Hepatocyte (in vitro differentiated cells): ENCODE measurements around the gene GOLGA1. TPM values are rescaled to one million over a fixed set of nuclear protein-coding genes. Genes with fewer than 3 reads are reported as not detected.

Source experiments
- DNase-seq: peaks from one replicate; pipeline ENCODE4 v3.0.0-alpha.2; 2016; ENCODE audit warnings: low spot score
- H2AFZ ChIP-seq: fragments of 200-600 bp; sonication (generic); 2 replicates; pipeline ENCODE4 v1.6.0; 2016; ENCODE audit warnings: antibody characterized with exemption, mild to moderate bottlenecking
- H3K27ac ChIP-seq: fragments of 200-600 bp; sonication (generic); 2 replicates; pipeline ENCODE4 v1.5.1; 2016; ENCODE audit warnings: mild to moderate bottlenecking
- H3K27me3 ChIP-seq: fragments of 200-600 bp; sonication (generic); 2 replicates; pipeline ENCODE4 v1.6.1; 2016
- H3K36me3 ChIP-seq: fragments of 200-600 bp; sonication (generic); replicated peaks from 2 replicates; pipeline ENCODE4 v1.5.1; 2016; ENCODE audit warnings: low read depth; ENCODE audit not compliant: insufficient read depth
- H3K4me1 ChIP-seq: fragments of 200-600 bp; sonication (generic); 2 replicates; pipeline ENCODE4 v1.5.1; 2016; ENCODE audit warnings: mild to moderate bottlenecking, moderate library complexity; ENCODE audit not compliant: insufficient read depth
- H3K4me2 ChIP-seq: fragments of 200-600 bp; sonication (generic); 2 replicates; pipeline ENCODE4 v1.6.0; 2016
- H3K4me3 ChIP-seq: fragments of 200-600 bp; sonication (generic); 2 replicates; pipeline ENCODE4 v1.5.1; 2016; ENCODE audit warnings: mild to moderate bottlenecking
- H3K79me2 ChIP-seq: fragments of 200-600 bp; sonication (generic); 2 replicates; pipeline ENCODE4 v1.6.0; 2017; ENCODE audit warnings: mild to moderate bottlenecking
- H3K9me2 ChIP-seq: fragments of 200-600 bp; sonication (generic); replicated peaks from 2 replicates; pipeline ENCODE4 v1.6.0; 2017; ENCODE audit warnings: mild to moderate bottlenecking; ENCODE audit not compliant: insufficient read depth
- H3K9me3 ChIP-seq: fragments of 200-600 bp; sonication (generic); 2 replicates; pipeline ENCODE4 v1.5.1; 2016; ENCODE audit warnings: low read depth, mild to moderate bottlenecking
- H4K20me1 ChIP-seq: fragments of 200-600 bp; sonication (generic); 2 replicates; pipeline ENCODE4 v1.6.0; 2016; ENCODE audit warnings: mild to moderate bottlenecking; ENCODE audit not compliant: insufficient read depth, poor library complexity, severe bottlenecking
- CTCF ChIP-seq: fragments of 200-600 bp; sonication (generic); IDR thresholded peaks from 2 replicates; pipeline ENCODE4 v1.5.1; 2016; ENCODE audit warnings: antibody characterized with exemption, mild to moderate bottlenecking; ENCODE audit not compliant: poor library complexity
- EZH2 ChIP-seq: fragments of 200-600 bp; sonication (generic); IDR thresholded peaks from 2 replicates; pipeline ENCODE4 v1.6.1; 2016; ENCODE audit warnings: antibody characterized with exemption, mild to moderate bottlenecking, borderline replicate concordance
- EZH2phosphoT487 ChIP-seq: fragments of 200-600 bp; sonication (generic); IDR thresholded peaks from one replicate; pipeline ENCODE4 v1.6.1; 2018; ENCODE audit warnings: antibody characterized with exemption, mild to moderate bottlenecking, low read depth, moderate library complexity; ENCODE audit not compliant: unreplicated experiment, severe bottlenecking
- WGBS: methylation state at CpG from one replicate; pipeline ENCODE4 v1.1.6; 2016; ENCODE audit warnings: low lambda C conversion rate; ENCODE audit errors: missing lambda C conversion rate; 5-methylcytosine and 5-hydroxymethylcytosine counted together
- polyA plus RNA-seq: library from polyadenylated mRNA; unstranded; fragments of >200 nt; fragmentation: Nextera tagmentation; extraction: Ambion mirVana; gene quantifications from 2 replicates; pipeline ENCODE4 v1.2.1, GENCODE V29; 2016
- total RNA-seq: library from RNA; depleted of rRNA; stranded (reverse); fragments of >200 nt; gene quantifications from 2 replicates; pipeline ENCODE4 v1.2.3, GENCODE V29; 2014

GOLGA1 gene
- total and polyA plus RNA-seq, 2 experiments from 2014 or later, result 10.1 to 12.9 TPM

- DNase-seq, result peak; percentile 68
- no peaks in the 10 kb centered on the region for H3K36me3 ChIP-seq
- peak overlapping the region; percentile 83 for H3K4me2 ChIP-seq
- no peaks in the 10 kb centered on the region for H3K9me2 ChIP-seq
- H2AFZ ChIP-seq, result peak overlapping the region; percentile 53
- H3K79me2 ChIP-seq, result no peaks in the 10 kb centered on the region
- peaks cover 5% of the 10 kb centered on the region for H3K4me1 ChIP-seq
- no peaks in the 10 kb centered on the region for H4K20me1 ChIP-seq
- peak overlapping the region; percentile 95 for H3K27ac ChIP-seq
- no peaks in the 10 kb centered on the region for H3K9me3 ChIP-seq
- WGBS, result 20% methylated on average over 31 of the region's 31 CpGs
- H3K27me3 ChIP-seq, result no peaks in the 10 kb centered on the region
- TF ChIP-seq EZH2phosphoT487 (no peak), EZH2 (no peak), CTCF (no peak)
- H3K4me3 ChIP-seq, result peak overlapping the region; percentile 75
These were observed 1.0 kb upstream of the GOLGA1 start for GRCh38 chr9:124941679-124942561.

- peak overlapping the region; percentile 64 for H3K4me3 ChIP-seq
- H4K20me1 ChIP-seq, result no peaks in the 10 kb centered on the region
- no peaks in the 10 kb centered on the region for H3K9me2 ChIP-seq
- no peak for TF ChIP-seq CTCF
- no peak for TF ChIP-seq EZH2
- TF ChIP-seq EZH2phosphoT487, result no peak
- H3K4me2 ChIP-seq, result peak overlapping the region; percentile 87
- no peaks in the 10 kb centered on the region for H3K79me2 ChIP-seq
- H3K27ac ChIP-seq, result peak overlapping the region; percentile 95
- no peaks in the 10 kb centered on the region for H3K9me3 ChIP-seq
- peak overlapping the region; percentile 83 for H2AFZ ChIP-seq
- no peak for DNase-seq
- H3K36me3 ChIP-seq, result no peaks in the 10 kb centered on the region
- no peaks in the 10 kb centered on the region for H3K27me3 ChIP-seq
- peaks cover 5% of the 10 kb centered on the region for H3K4me1 ChIP-seq
- WGBS, result under 1% methylated on average over 17 of the region's 17 CpGs
These were observed 376 bp downstream of the GOLGA1 start for GRCh38 chr9:124940521-124940893.

GRCh38 chr9:124939944-124940343, 939 bp downstream of the GOLGA1 start:
- Histone ChIP-seq H2AFZ (peak overlapping the region; percentile 83), H4K20me1 (no peaks in the 10 kb centered on the region), H3K27ac (peak overlapping the region; percentile 95)

More at GRCh38 chr9:124939944-124940343, 939 bp downstream of the GOLGA1 start:
- Histone ChIP-seq H3K79me2 (no peaks in the 10 kb centered on the region), H3K4me1 (peaks cover 5% of the 10 kb centered on the region), H3K4me2 (peak overlapping the region; percentile 87), H3K36me3 (no peaks in the 10 kb centered on the region), H3K9me3 (no peaks in the 10 kb centered on the region), H3K27me3 (no peaks in the 10 kb centered on the region), H3K9me2 (no peaks in the 10 kb centered on the region), H3K4me3 (peak overlapping the region; percentile 64)
- DNase-seq, result no peak
- no peak for TF ChIP-seq EZH2
- TF ChIP-seq CTCF, result no peak
- TF ChIP-seq EZH2phosphoT487, result no peak
